ENCODE data around the gene SNRNP70.

Gene SNRNP70

DNA sequence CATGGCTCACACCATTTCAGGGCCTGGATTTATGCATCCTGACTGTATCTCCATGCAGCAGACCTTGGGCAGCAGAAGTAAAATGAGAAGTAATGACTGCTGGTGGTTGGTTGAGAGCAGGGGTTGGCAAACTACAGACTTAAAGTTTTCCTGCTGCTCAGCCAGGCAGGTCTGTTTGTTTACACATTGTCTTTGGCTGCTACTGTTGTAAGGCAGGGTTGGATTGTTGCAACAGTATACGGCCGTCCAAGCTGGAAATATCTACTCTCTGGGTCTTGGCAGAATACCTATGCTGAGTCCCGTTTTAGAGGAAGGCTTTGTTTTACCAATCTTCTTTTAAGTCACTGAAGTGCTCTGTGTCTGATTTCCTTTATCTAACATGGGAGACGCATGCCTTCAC is 13.5 kb downstream of the SNRNP70 start:
- H3K4me3 ChIP-seq (ENCODE audit: low read depth, low read length): no peak overlapping the region
- TF ChIP-seq CTCF (IDR thresholded peaks at IDR 0.05; ENCODE audit: low read depth, low read length): no peak

- H3K4me3 ChIP-seq (ENCODE audit: low read depth, low read length): no peak overlapping the region
- no peak for TF ChIP-seq CTCF (IDR thresholded peaks at IDR 0.05; ENCODE audit: low read depth, low read length)
Observed at GRCh38 chr19:49101160-49101559, 15.9 kb downstream of the SNRNP70 start.

DNA sequence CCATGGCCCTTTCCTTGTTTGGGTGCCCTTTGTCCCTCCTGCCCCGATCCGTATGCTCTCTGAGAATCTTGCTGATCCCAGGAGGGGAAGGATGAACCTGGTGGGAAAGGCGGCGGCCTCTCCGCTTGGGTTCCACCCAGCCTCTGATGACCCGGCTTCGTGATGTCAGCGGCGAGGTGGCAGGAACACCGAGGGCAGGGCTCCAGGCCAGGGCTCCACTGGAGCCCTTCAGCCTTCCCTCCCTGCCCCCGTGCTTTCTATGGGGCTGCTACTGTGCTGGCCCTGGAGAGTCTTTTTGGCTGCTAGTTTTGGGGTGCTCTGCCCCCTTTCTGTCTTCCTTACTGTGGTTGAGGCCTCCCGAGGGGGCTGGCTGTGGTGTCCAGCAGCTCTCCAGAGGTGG is 17.1 kb downstream of the SNRNP70 start:
- no peak overlapping the region for H3K4me3 ChIP-seq (ENCODE audit: low read depth, low read length)
- TF ChIP-seq CTCF (IDR thresholded peaks at IDR 0.05; ENCODE audit: low read depth, low read length): no peak

DNA sequence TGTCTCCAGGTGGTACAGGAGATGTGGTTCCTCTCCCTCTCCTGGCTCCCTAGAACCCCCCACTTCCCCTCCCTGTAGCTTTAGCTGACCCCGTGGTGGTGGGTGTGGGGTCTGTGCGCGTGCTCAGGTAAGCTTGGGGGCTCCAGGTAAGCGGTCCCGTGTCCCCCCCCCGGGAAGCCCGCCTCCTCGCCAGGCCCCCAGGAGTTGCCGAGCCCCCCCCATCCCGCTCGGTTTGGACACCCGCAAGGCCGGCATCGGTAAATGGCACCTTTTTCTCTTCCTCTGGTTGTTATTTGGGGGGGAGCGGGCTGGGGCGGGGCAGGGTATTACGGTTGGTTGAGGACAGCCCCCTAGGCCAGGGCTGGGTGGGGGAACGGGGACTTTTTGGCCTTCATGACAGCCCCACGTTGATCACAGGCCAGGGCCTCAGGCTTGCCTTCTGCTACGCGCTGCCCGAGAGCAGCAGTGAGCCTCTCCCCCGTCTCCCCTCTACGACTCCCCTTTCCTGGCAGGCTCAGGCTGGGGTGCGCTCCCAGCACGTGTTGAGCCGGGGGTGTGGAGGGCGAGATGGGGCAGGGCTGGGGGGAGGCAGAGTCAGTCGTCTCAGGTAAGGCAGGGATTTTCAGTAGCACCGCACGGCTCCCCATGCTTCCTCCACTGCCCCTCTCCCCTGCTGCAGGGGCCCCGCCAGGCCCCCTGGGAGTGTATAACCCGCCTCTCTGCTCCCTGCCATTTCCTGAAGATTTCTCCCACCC is 18.3 kb downstream of the SNRNP70 start:
- no peak for TF ChIP-seq CTCF (IDR thresholded peaks at IDR 0.05; ENCODE audit: low read depth, low read length)
- no peak overlapping the region for H3K4me3 ChIP-seq (ENCODE audit: low read depth, low read length)

GRCh38 chr19:49104229-49104864 is 19.1 kb downstream of the SNRNP70 start:
- no peak overlapping the region for H3K4me3 ChIP-seq (ENCODE audit: low read depth, low read length)
- TF ChIP-seq CTCF (IDR thresholded peaks at IDR 0.05; ENCODE audit: low read depth, low read length): no peak

GRCh38 chr19:49106648-49107135 is 21.4 kb downstream of the SNRNP70 start:
- no peak overlapping the region for H3K4me3 ChIP-seq (ENCODE audit: low read depth, low read length)
- peak; percentile 75 for TF ChIP-seq CTCF (IDR thresholded peaks at IDR 0.05; ENCODE audit: low read depth, low read length)

Measured in WI38 (cell line).